GM12875 (cell line): ENCODE results near the gene BAAT.

Experiments
- H3K4me3 ChIP-seq: one replicate; pipeline ENCODE4 v1.5.1; 2011; ENCODE audit warnings: low read depth, low read length, control low read depth
- TF ChIP-seq, protein P1 (sequence below): IDR thresholded peaks from 2 replicates; pipeline ENCODE4 v1.5.1; 2011; ENCODE audit warnings: low read depth, mild to moderate bottlenecking, control low read depth, inconsistent platforms, low read length, moderate library complexity, borderline replicate concordance; ENCODE audit not compliant: insufficient read depth

BAAT gene

DNA sequence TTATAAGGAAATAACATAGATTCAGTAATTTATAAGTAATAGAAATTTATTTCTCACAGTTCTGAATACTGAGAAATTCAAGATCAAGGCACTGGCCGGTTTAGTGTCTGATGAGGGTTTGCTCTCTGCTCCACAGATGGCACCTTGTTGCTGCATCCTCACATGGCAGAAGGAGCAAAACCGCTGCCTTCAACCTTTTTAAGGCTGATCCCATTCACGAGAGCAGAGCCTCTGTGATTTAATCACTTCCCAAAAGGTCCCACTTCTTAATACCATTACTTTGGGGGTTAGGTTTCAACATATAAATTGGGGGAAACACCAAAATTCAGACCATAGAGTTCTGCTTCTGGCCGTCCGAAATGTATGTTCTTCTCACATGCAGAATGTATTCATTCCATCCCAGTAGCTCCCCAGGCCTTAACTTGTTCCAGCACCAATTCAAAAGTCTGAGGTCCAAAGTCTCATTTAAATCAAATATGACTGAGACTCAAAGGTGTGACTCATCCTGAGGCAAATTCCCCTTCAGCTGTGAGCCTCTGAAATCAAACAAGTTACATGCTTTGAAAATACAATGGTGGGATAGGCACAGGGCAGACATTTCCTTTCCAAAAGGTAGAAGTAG is 30.6 kb downstream of the BAAT start:
- TF ChIP-seq, protein P1, sequence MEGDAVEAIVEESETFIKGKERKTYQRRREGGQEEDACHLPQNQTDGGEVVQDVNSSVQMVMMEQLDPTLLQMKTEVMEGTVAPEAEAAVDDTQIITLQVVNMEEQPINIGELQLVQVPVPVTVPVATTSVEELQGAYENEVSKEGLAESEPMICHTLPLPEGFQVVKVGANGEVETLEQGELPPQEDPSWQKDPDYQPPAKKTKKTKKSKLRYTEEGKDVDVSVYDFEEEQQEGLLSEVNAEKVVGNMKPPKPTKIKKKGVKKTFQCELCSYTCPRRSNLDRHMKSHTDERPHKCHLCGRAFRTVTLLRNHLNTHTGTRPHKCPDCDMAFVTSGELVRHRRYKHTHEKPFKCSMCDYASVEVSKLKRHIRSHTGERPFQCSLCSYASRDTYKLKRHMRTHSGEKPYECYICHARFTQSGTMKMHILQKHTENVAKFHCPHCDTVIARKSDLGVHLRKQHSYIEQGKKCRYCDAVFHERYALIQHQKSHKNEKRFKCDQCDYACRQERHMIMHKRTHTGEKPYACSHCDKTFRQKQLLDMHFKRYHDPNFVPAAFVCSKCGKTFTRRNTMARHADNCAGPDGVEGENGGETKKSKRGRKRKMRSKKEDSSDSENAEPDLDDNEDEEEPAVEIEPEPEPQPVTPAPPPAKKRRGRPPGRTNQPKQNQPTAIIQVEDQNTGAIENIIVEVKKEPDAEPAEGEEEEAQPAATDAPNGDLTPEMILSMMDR, result no peak
- H3K4me3 ChIP-seq, result no peak overlapping the region

DNA sequence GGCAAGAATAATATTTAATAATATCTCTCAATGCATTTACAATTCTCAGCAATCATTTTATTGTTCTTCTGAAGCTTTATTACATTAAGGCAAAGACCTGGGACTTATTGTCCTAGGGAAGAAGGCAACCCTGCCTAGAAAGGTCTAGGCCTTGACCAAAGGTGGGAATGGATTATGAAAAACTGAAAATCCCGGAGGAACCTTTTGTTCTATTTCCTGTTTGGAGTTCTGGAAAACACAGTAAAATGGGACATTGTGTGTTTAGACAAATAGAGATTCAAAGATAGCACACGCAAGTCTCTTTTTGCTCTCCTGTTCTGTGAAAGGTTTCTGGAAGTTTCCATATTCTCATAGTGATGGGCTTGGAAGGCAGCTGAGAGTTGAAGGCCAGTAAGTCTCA is 31.1 kb downstream of the BAAT start:
- TF ChIP-seq, protein P1, result no peak
- no peak overlapping the region for H3K4me3 ChIP-seq

DNA sequence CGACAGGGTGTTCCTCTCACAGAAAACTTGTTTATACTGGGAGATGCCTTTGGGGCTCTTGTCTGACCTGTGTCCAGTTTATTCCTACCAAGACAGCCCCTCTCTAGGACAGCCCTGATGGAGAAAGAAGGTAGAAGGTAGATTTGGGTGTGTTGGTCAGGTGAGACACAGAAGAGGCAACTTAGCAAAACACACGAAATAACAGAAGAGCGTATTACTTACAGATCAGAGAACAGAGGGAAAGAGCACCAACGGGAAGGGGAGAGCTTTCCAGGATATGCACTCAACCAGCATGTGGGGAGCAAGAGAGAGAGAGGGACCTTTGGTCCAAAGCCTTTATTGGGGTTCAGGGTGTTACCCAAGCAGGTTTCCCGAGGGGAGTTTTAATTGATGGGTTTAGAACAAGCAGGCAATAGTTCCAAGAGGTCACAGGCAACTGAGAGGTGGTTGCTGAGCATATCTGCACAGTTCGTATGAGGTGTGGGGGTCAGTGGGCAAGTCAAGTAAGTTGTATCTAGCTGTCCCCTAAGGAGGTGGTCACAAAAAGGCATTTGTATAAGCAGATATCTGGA is 31.8 kb downstream of the BAAT start:
- no peak overlapping the region for H3K4me3 ChIP-seq
- TF ChIP-seq, protein P1, result no peak

DNA sequence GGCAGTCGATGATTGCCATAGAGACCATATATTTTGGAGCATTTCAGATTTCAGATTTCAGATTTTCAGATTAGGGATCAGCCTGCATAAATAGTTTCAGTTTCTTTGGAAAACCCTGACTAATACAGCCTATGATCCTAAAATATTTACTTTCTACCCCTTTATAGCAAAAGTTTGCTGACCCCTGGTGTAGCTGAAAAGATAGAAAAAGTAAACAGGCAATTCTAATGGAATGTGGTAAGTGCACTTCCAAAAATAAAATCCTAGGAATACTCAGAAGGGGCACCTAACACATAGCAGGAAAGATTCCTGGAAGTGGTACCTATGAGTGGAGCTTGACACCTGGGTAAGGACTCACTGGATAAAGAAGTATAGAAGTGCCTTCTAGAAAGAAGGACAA is 34.5 kb downstream of the BAAT start:
- TF ChIP-seq, protein P1, result no peak
- H3K4me3 ChIP-seq, result no peak overlapping the region

DNA sequence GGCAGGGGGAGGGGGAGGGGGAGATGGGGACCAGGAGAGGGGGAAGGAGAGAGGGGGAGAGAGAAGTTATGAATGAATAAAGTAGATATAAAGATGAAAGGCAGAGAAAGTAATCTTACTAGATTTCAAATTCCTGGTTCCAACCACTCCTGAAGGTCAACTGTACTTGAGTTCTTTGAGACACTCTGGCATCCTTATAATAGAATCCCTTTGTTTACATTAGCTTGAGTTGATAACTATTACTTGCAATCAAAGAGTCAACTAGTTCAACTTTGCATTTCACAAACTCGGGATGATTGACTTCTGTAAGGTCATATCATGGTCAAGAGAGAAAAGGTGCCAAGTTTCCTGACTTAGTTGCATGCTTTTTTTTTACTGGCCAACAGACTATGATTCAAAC is 42.2 kb downstream of the BAAT start:
- H3K4me3 ChIP-seq, result no peak overlapping the region
- TF ChIP-seq, protein P1, result no peak

DNA sequence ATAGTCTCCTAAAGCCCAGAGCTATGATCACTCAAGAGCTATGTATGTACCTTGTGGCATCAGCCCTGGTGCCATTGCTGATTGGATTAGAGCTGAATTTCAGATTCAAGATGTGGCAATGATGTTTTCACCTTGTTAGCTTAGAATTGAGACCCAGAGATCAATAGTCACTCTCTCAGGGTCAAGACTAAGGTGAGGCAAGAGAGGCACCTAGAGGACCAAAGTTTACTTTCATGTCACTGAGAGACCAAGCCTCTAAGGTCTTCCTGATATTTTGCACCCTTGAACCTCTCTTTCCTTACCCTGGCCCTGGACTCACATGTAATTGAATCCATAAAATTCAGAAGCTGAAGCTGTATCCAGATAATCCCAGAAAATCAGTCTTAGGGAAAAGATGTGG is 42.8 kb downstream of the BAAT start:
- H3K4me3 ChIP-seq, result no peak overlapping the region
- TF ChIP-seq, protein P1, result no peak

DNA sequence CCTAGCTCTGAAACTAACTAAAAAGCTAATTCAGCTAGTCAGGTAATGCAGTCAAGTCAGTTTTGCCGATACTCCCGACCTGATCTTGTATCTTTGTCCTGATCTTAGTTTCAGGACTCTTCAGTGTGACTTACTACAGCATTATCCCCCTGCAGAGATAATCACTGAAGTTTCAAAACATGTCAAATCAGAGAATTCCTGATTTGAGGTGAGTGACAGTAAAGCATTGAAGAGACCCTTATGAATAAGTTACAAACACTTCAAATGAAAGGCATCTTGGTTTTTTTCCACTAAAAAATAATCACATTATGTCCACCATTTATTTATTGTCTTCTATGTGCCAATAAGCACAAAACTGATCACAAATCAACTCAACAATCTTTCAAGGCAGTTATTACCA is 47.6 kb downstream of the BAAT start:
- TF ChIP-seq, protein P1, result no peak
- no peak overlapping the region for H3K4me3 ChIP-seq
